Endothelial cell of umbilical vein (primary cell): ENCODE results near the gene VTI1A. TPM values are rescaled to one million over a fixed set of nuclear protein-coding genes. Genes with fewer than 3 reads are reported as not detected.

Experiments used
- BruUV-seq: library from RNA; stranded (reverse); fragments of 400-500 nt; replicated peaks from 2 replicates; lab custom pipeline; 2021; lab: Mats Ljungman, UMichigan
- CTCF ChIA-PET: fragments of 300-600, 350-600 bp; sonication (Branson Sonifier 250); formaldehyde crosslinking; loops from one replicate; lab custom pipeline; 2021; ENCODE audit warnings: antibody characterized with exemption, inconsistent platforms; lab: Charles Lee
- POLR2A ChIA-PET: fragments of 300-600, 350-600 bp; sonication (Branson Sonifier 250); formaldehyde crosslinking; loops from one replicate; lab custom pipeline; 2021; ENCODE audit warnings: antibody characterized with exemption, inconsistent platforms; lab: Charles Lee
- DNase-seq: peaks from one replicate; pipeline ENCODE4 v3.0.0-alpha.2; 2011; ENCODE audit warnings: low read depth, low spot score
- FAIRE-seq: peaks from 2 replicates; lab custom pipeline; 2011; peaks lifted over from hg19 to GRCh38; lab: Jason Lieb, UNC
- H2AFZ ChIP-seq: 2 replicates; pipeline ENCODE4 v1.6.0; 2012; ENCODE audit warnings: low read depth, low read length, control low read depth, inconsistent platforms
- H3K27ac ChIP-seq: 2 replicates; pipeline ENCODE4 v1.5.1; 2011; ENCODE audit warnings: low read depth, mild to moderate bottlenecking, control low read depth, low read length, moderate library complexity; ENCODE audit not compliant: insufficient read depth
- H3K27me3 ChIP-seq, 2 experiments: 2 replicates each; pipeline versions ENCODE4 v1.6.0 to v1.6.1; 2011; ENCODE audit warnings: low read length in 2 of 2, mixed read lengths in 1 of 2; ENCODE audit not compliant: control insufficient read depth in 2 of 2, insufficient read depth in 2 of 2
- H3K36me3 ChIP-seq, 2 experiments: 2 replicates in 1 of 2; 3 replicates in 1 of 2; pipeline ENCODE4 v1.5.1; 2011; ENCODE audit warnings: low read length in 2 of 2, mild to moderate bottlenecking in 1 of 2, moderate library complexity in 1 of 2; ENCODE audit not compliant: control insufficient read depth in 2 of 2, insufficient read depth in 2 of 2; ENCODE audit errors: extremely low read depth in 1 of 2
- H3K4me1 ChIP-seq: 3 replicates; pipeline ENCODE4 v1.5.1; 2011; ENCODE audit warnings: mild to moderate bottlenecking, low read length; ENCODE audit not compliant: control insufficient read depth, insufficient read depth; ENCODE audit errors: extremely low read depth
- H3K4me2 ChIP-seq: 2 replicates; pipeline ENCODE4 v1.6.1; 2011; ENCODE audit warnings: low read length, control low read depth, mixed read lengths; ENCODE audit not compliant: insufficient read depth
- H3K4me3 ChIP-seq, 3 experiments: fragments of 200-600 bp in 1 of 3; sonication (generic), shearing (Covaris generic) in 1 of 3; replicated peaks in 1 of 3; 2 replicates each; pipeline ENCODE4 v1.5.1; 2011 to 2016; ENCODE audit warnings: control low read depth in 3 of 3, low read length in 3 of 3, mild to moderate bottlenecking in 2 of 3, inconsistent platforms in 1 of 3, low read depth in 1 of 3, moderate library complexity in 1 of 3; ENCODE audit not compliant: insufficient read depth in 1 of 3
- H3K79me2 ChIP-seq: 2 replicates; pipeline ENCODE4 v1.6.0; 2012; ENCODE audit warnings: low read length, inconsistent platforms; ENCODE audit not compliant: control insufficient read depth, insufficient read depth
- H3K9ac ChIP-seq: replicated peaks from 2 replicates; pipeline ENCODE3; 2011; ENCODE audit warnings: low read length, control low read depth; ENCODE audit not compliant: insufficient read depth; ENCODE audit errors: extremely low read depth
- H3K9me1 ChIP-seq: replicated peaks from 3 replicates; pipeline ENCODE4 v1.6.0; 2011; ENCODE audit warnings: mild to moderate bottlenecking, low read length; ENCODE audit not compliant: control insufficient read depth, insufficient read depth; ENCODE audit errors: extremely low read depth
- H3K9me3 ChIP-seq: replicated peaks from 2 replicates; pipeline ENCODE4 v1.5.1; 2012; ENCODE audit warnings: low read length, inconsistent platforms; ENCODE audit not compliant: control insufficient read depth, insufficient read depth
- H4K20me1 ChIP-seq: replicated peaks from 2 replicates; pipeline ENCODE3; 2011; ENCODE audit warnings: mild to moderate bottlenecking, low read length; ENCODE audit not compliant: control insufficient read depth, insufficient read depth; ENCODE audit errors: extremely low read depth
- CTCF ChIP-seq, 2 donors: IDR thresholded peaks; 1 replicate in 1 of 2; 2 replicates in 1 of 2; pipeline ENCODE4 v1.5.1; 2011; ENCODE audit warnings: low read length in 2 of 2, mild to moderate bottlenecking in 2 of 2, moderate library complexity in 2 of 2, control low read depth in 1 of 2, inconsistent platforms in 1 of 2, low read depth in 1 of 2; ENCODE audit not compliant: insufficient read depth in 1 of 2; ENCODE audit errors: extremely low read depth in 1 of 2
- EZH2 ChIP-seq: IDR thresholded peaks from 2 replicates; pipeline ENCODE4 v1.6.1; 2012; ENCODE audit warnings: borderline replicate concordance, low read depth, mild to moderate bottlenecking, moderate library complexity, low read length, inconsistent platforms; ENCODE audit not compliant: severe bottlenecking
- FOS ChIP-seq: IDR thresholded peaks from 2 replicates; pipeline ENCODE4 v1.6.1; 2011; ENCODE audit warnings: mild to moderate bottlenecking, low read length, moderate library complexity, borderline replicate concordance; ENCODE audit not compliant: insufficient read depth
- GATA2 ChIP-seq: IDR thresholded peaks from 2 replicates; pipeline ENCODE4 v1.7.0; 2011; ENCODE audit warnings: low read depth, mild to moderate bottlenecking, moderate library complexity, mixed read lengths, low read length; ENCODE audit not compliant: insufficient read length, insufficient read depth
- JUN ChIP-seq: IDR thresholded peaks from 2 replicates; pipeline ENCODE4 v1.6.1; 2011; ENCODE audit warnings: borderline replicate concordance, low read depth; ENCODE audit not compliant: insufficient read length, insufficient read depth
- MYC ChIP-seq: IDR thresholded peaks from one replicate; pipeline ENCODE4 v1.6.1; 2011; ENCODE audit warnings: mild to moderate bottlenecking, low read depth, low read length
- POLR2A ChIP-seq: IDR thresholded peaks from 2 replicates; pipeline ENCODE4 v1.6.1; 2012; ENCODE audit warnings: low read depth, mild to moderate bottlenecking, control low read depth, low read length
- POLR2AphosphoS5 ChIP-seq: IDR thresholded peaks from 2 replicates; pipeline ENCODE4 v1.6.1; 2012; ENCODE audit warnings: low read depth, mild to moderate bottlenecking, control low read depth, low read length, moderate library complexity; ENCODE audit not compliant: insufficient read depth
- dilution Hi-C: fragments of 300-500 bp; cut with MboI; formaldehyde crosslinking; loops from one replicate; pipeline ENCODE4 v1.15.0; 2019; ENCODE audit warnings: low sequenced_read_pairs; ENCODE audit not compliant: extremely low pct_ligation_motif_present
- intact Hi-C: fragments of 100-400 bp; cut with micrococcal nuclease; formaldehyde crosslinking; loops from one replicate; pipeline ENCODE4 v1.10.0; 2022
- polyA plus RNA-seq, 4 experiments: library from polyadenylated mRNA; depleted of rRNA in 3 of 4; stranded (reverse) in 3 of 4; unstranded in 1 of 4; fragments of >200 nt; gene quantifications; 2 replicates each; pipeline versions ENCODE4 v1.2.1 to v1.2.3, GENCODE V29; 2011 to 2012; ENCODE audit warnings: missing spikeins in 1 of 4
- total RNA-seq: library from RNA; stranded (reverse); gene quantifications from 2 replicates; pipeline ENCODE4 v1.2.3, GENCODE V29; 2021
- TF ChIP-seq, protein P1 (sequence below): IDR thresholded peaks from 2 replicates; pipeline ENCODE4 v1.6.1; 2011; ENCODE audit not compliant: insufficient read depth, insufficient read length

The VTI1A gene
- total and polyA plus RNA-seq, 2 donors (not counting 3 experiments of a cell fraction or from before 2014, with no cell fraction given) = 10.8 to 35.6 TPM

DNA sequence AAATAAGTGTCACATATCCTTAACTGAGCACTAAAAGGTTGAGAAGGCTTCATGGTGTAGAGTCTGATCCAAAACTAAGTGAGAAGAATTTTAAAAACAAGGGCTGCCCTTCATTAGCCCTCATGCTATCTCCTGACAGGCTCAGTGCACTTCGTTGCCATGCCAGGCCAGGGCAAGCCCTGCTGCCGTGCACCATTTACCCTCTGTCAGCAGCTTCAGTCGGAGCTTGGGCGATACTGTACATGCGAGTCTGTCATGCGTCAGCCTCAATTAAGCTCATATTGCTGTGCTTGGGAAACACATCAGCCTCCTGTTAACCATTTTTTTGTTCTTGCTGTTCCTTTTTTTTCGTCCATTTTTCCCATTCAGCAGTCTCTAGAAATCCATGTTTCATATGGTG, 166.6 kb downstream of the VTI1A start:
- FAIRE-seq (no peak), DNase-seq (no peak)
- H3K9me1 ChIP-seq = no peaks in the 10 kb centered on the region
- H3K27ac ChIP-seq = no peak overlapping the region
- BruUV-seq = no TSS peak
- TF ChIP-seq MYC = no peak
- TF ChIP-seq, protein P1, sequence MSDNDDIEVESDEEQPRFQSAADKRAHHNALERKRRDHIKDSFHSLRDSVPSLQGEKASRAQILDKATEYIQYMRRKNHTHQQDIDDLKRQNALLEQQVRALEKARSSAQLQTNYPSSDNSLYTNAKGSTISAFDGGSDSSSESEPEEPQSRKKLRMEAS = no peak
- TF ChIP-seq POLR2A = no peak
- no peak for TF ChIP-seq POLR2AphosphoS5
- TF ChIP-seq CTCF (IDR thresholded peaks at IDR 0.05; ENCODE audit: extremely low read depth in 1 of 2, insufficient read depth in 1 of 2, low read depth in 1 of 2, low read length in 2 of 2) = no peak
- no peak for TF ChIP-seq EZH2
- TF ChIP-seq FOS = no peak
- TF ChIP-seq GATA2 = no peak
- TF ChIP-seq JUN = no peak
- no peaks in the 10 kb centered on the region for H3K9me3 ChIP-seq
- dilution Hi-C loops (no loop called here), intact Hi-C loops (no loop called here)
- CTCF ChIA-PET = no interaction called here
- no peak overlapping the region for H3K4me3 ChIP-seq
- H3K79me2 ChIP-seq = no peaks in the 10 kb centered on the region
- no peak overlapping the region for H3K9ac ChIP-seq
- H3K4me2 ChIP-seq = no peak overlapping the region
- no peaks in the 10 kb centered on the region for H4K20me1 ChIP-seq
- POLR2A ChIA-PET = no interaction called here
- H3K27me3 ChIP-seq = no peaks in the 10 kb centered on the region
- no peak overlapping the region for H2AFZ ChIP-seq
- H3K4me1 ChIP-seq = no peaks in the 10 kb centered on the region
- no peaks in the 10 kb centered on the region for H3K36me3 ChIP-seq
